Activated T-cell treated with anti-CD3 and anti-CD28 coated beads, Interleukin-2, amount 50 U/mL, for 24 hours (primary cell): ENCODE measurements around the gene SMYD2.

Source experiments
- DNase-seq: peaks from one replicate; pipeline ENCODE4 v3.0.0-alpha.2; 2020
- H3K27ac Mint-ChIP-seq: 2 replicates; pipeline ENCODE4 v1.8.0; 2020; ENCODE audit warnings: mild to moderate bottlenecking, mixed read lengths
- H3K27me3 Mint-ChIP-seq: 2 replicates; pipeline ENCODE4 v1.8.0; 2020; ENCODE audit warnings: mixed read lengths
- H3K36me3 Mint-ChIP-seq: 2 replicates; pipeline ENCODE4 v1.8.0; 2020; ENCODE audit warnings: low read depth, mixed read lengths
- H3K4me1 Mint-ChIP-seq: 2 replicates; pipeline ENCODE4 v1.8.0; 2020; ENCODE audit warnings: low read depth, mixed read lengths
- H3K4me3 Mint-ChIP-seq: 2 replicates; pipeline ENCODE4 v1.8.0; 2020; ENCODE audit warnings: mild to moderate bottlenecking, moderate library complexity, mixed read lengths
- H3K9me3 Mint-ChIP-seq: 2 replicates; pipeline ENCODE4 v1.8.0; 2020; ENCODE audit warnings: mixed read lengths

The SMYD2 gene

GRCh38 chr1:214341459-214341858 lies 60.5 kb downstream of the SMYD2 start:
- Mint-ChIP-seq H3K27me3 (no peaks in the 10 kb centered on the region), H3K9me3 (peaks cover 16% of the 10 kb centered on the region), H3K36me3 (peaks cover 72% of the 10 kb centered on the region), H3K4me1 (no peaks in the 10 kb centered on the region), H3K4me3 (no peak overlapping the region), H3K27ac (no peak overlapping the region)
- no peak for DNase-seq

- peaks cover 16% of the 10 kb centered on the region for H3K9me3 Mint-ChIP-seq
- H3K4me3 Mint-ChIP-seq: no peak overlapping the region
- no peaks in the 10 kb centered on the region for H3K4me1 Mint-ChIP-seq
- H3K27me3 Mint-ChIP-seq: no peaks in the 10 kb centered on the region
- no peak for DNase-seq
- H3K27ac Mint-ChIP-seq: no peak overlapping the region
- peaks cover 67% of the 10 kb centered on the region for H3K36me3 Mint-ChIP-seq
These were observed 61.0 kb downstream of the SMYD2 start for GRCh38 chr1:214341932-214342331.

GRCh38 chr1:214342525-214342924 lies 61.6 kb downstream of the SMYD2 start:
- Mint-ChIP-seq H3K4me1 (no peaks in the 10 kb centered on the region), H3K4me3 (no peak overlapping the region), H3K36me3 (peaks cover 63% of the 10 kb centered on the region), H3K27me3 (no peaks in the 10 kb centered on the region), H3K9me3 (peaks cover 16% of the 10 kb centered on the region), H3K27ac (no peak overlapping the region)
- DNase-seq: no peak

- DNase-seq: no peak
- H3K9me3 Mint-ChIP-seq: peaks cover 16% of the 10 kb centered on the region
- H3K4me1 Mint-ChIP-seq: no peaks in the 10 kb centered on the region
- H3K27ac Mint-ChIP-seq: no peak overlapping the region
- peaks cover 46% of the 10 kb centered on the region for H3K36me3 Mint-ChIP-seq
- no peak overlapping the region for H3K4me3 Mint-ChIP-seq
- no peaks in the 10 kb centered on the region for H3K27me3 Mint-ChIP-seq
These were observed 63.9 kb downstream of the SMYD2 start for GRCh38 chr1:214344897-214345296.

- H3K27ac Mint-ChIP-seq: no peak overlapping the region
- no peaks in the 10 kb centered on the region for H3K4me1 Mint-ChIP-seq
- no peaks in the 10 kb centered on the region for H3K27me3 Mint-ChIP-seq
- H3K4me3 Mint-ChIP-seq: no peak overlapping the region
- H3K36me3 Mint-ChIP-seq: peaks cover 18% of the 10 kb centered on the region
- DNase-seq: no peak
- peaks cover 12% of the 10 kb centered on the region for H3K9me3 Mint-ChIP-seq
These were observed 68.0 kb downstream of the SMYD2 start for GRCh38 chr1:214349008-214349407.

GRCh38 chr1:214349781-214350180 lies 68.8 kb downstream of the SMYD2 start:
- Mint-ChIP-seq H3K4me1 (no peaks in the 10 kb centered on the region), H3K4me3 (no peak overlapping the region), H3K27me3 (no peaks in the 10 kb centered on the region), H3K9me3 (peaks cover 6% of the 10 kb centered on the region), H3K27ac (no peak overlapping the region), H3K36me3 (peaks cover 11% of the 10 kb centered on the region)
- no peak for DNase-seq

GRCh38 chr1:214351551-214352277 lies 70.8 kb downstream of the SMYD2 start:
- Mint-ChIP-seq H3K36me3 (peaks cover 2% of the 10 kb centered on the region), H3K4me3 (no peak overlapping the region), H3K4me1 (no peaks in the 10 kb centered on the region), H3K9me3 (no peaks in the 10 kb centered on the region), H3K27ac (no peak overlapping the region), H3K27me3 (peaks cover 7% of the 10 kb centered on the region)
- no peak for DNase-seq

GRCh38 chr1:214352838-214353237 lies 71.9 kb downstream of the SMYD2 start:
- no peak overlapping the region for H3K27ac Mint-ChIP-seq
- H3K9me3 Mint-ChIP-seq: no peaks in the 10 kb centered on the region
- no peak overlapping the region for H3K4me3 Mint-ChIP-seq
- H3K27me3 Mint-ChIP-seq: peaks cover 15% of the 10 kb centered on the region
- H3K4me1 Mint-ChIP-seq: no peaks in the 10 kb centered on the region
- no peaks in the 10 kb centered on the region for H3K36me3 Mint-ChIP-seq
- no peak for DNase-seq

- H3K36me3 Mint-ChIP-seq: no peaks in the 10 kb centered on the region
- no peak overlapping the region for H3K27ac Mint-ChIP-seq
- no peaks in the 10 kb centered on the region for H3K9me3 Mint-ChIP-seq
- peaks cover 20% of the 10 kb centered on the region for H3K27me3 Mint-ChIP-seq
- DNase-seq: no peak
- H3K4me3 Mint-ChIP-seq: no peak overlapping the region
- H3K4me1 Mint-ChIP-seq: no peaks in the 10 kb centered on the region
These were observed 73.6 kb downstream of the SMYD2 start for GRCh38 chr1:214354440-214355148.

- H3K4me1 Mint-ChIP-seq: peaks cover 4% of the 10 kb centered on the region
- no peaks in the 10 kb centered on the region for H3K36me3 Mint-ChIP-seq
- no peak overlapping the region for H3K27ac Mint-ChIP-seq
- peaks cover 64% of the 10 kb centered on the region for H3K27me3 Mint-ChIP-seq
- H3K9me3 Mint-ChIP-seq: no peaks in the 10 kb centered on the region
- no peak overlapping the region for H3K4me3 Mint-ChIP-seq
- no peak for DNase-seq
These were observed 79.2 kb downstream of the SMYD2 start for GRCh38 chr1:214360116-214360515.

- H3K9me3 Mint-ChIP-seq: no peaks in the 10 kb centered on the region
- no peak overlapping the region for H3K4me3 Mint-ChIP-seq
- H3K36me3 Mint-ChIP-seq: no peaks in the 10 kb centered on the region
- H3K27me3 Mint-ChIP-seq: peaks cover 61% of the 10 kb centered on the region
- no peak overlapping the region for H3K27ac Mint-ChIP-seq
- DNase-seq: no peak
- H3K4me1 Mint-ChIP-seq: peaks cover 4% of the 10 kb centered on the region
These were observed 79.7 kb downstream of the SMYD2 start for GRCh38 chr1:214360525-214361164.

- H3K4me3 Mint-ChIP-seq: no peak overlapping the region
- DNase-seq: no peak
- peaks cover 67% of the 10 kb centered on the region for H3K27me3 Mint-ChIP-seq
- H3K36me3 Mint-ChIP-seq: no peaks in the 10 kb centered on the region
- no peaks in the 10 kb centered on the region for H3K9me3 Mint-ChIP-seq
- H3K4me1 Mint-ChIP-seq: peaks cover 4% of the 10 kb centered on the region
- no peak overlapping the region for H3K27ac Mint-ChIP-seq
These were observed 80.7 kb downstream of the SMYD2 start for GRCh38 chr1:214361636-214362035.

- Mint-ChIP-seq H3K4me1 (peaks cover 4% of the 10 kb centered on the region), H3K27ac (no peak overlapping the region), H3K9me3 (no peaks in the 10 kb centered on the region), H3K4me3 (no peak overlapping the region), H3K27me3 (peaks cover 67% of the 10 kb centered on the region), H3K36me3 (no peaks in the 10 kb centered on the region)
- DNase-seq: no peak
These were observed 81.4 kb downstream of the SMYD2 start for GRCh38 chr1:214362188-214362882.

GRCh38 chr1:214363386-214363785 lies 82.4 kb downstream of the SMYD2 start:
- Mint-ChIP-seq H3K36me3 (no peaks in the 10 kb centered on the region), H3K4me1 (peaks cover 4% of the 10 kb centered on the region), H3K27me3 (peaks cover 62% of the 10 kb centered on the region), H3K9me3 (no peaks in the 10 kb centered on the region), H3K27ac (no peak overlapping the region), H3K4me3 (no peak overlapping the region)
- no peak for DNase-seq
